HCT116 (cell line): ENCODE measurements around the gene TRH. TPM values are rescaled to one million over a fixed set of nuclear protein-coding genes. Genes with fewer than 3 reads are reported as not detected.

Experiments
- ATAC-seq: fragments of 200-7000 bp; cut with Tn5 transposase; 2 replicates; pipeline ENCODE4 v1.9.1; 2020; ENCODE audit warnings: mild to moderate bottlenecking, moderate library complexity
- BruUV-seq: library from RNA; stranded (reverse); fragments of 400-500 nt; replicated peaks from 2 replicates; lab custom pipeline; 2021; lab: Mats Ljungman, UMichigan
- CTCF ChIA-PET: fragments of 300-600 bp; sonication (Branson Sonifier 250); formaldehyde crosslinking; loops from one replicate; lab custom pipeline; 2021; ENCODE audit warnings: antibody characterized with exemption; lab: Charles Lee
- POLR2A ChIA-PET: fragments of 300-600, 350-600 bp; sonication (Branson Sonifier 250); formaldehyde crosslinking; loops from one replicate; lab custom pipeline; 2021; ENCODE audit warnings: antibody characterized with exemption; lab: Charles Lee
- RAD21 ChIA-PET, 2 experiments: fragments of 300-600 bp; sonication (Branson Sonifier 250); formaldehyde crosslinking; loops; one replicate each; lab custom pipeline; 2023; ENCODE audit warnings: low total read pairs in 2 of 2; ENCODE audit not compliant: uncharacterized antibody in 2 of 2, unreplicated experiment in 2 of 2, low non-redundant PET in 1 of 2; lab: Charles Lee
- DNase-seq: peaks from one replicate; pipeline ENCODE4 v3.0.0-alpha.2; 2010; ENCODE audit warnings: low read depth, low spot score
- H2AFZ ChIP-seq: fragments of 200-600 bp; shearing (Covaris generic), sonication (generic); 2 replicates; pipeline ENCODE4 v1.6.1; 2017; ENCODE audit warnings: low read depth, mixed run types, mixed read lengths, antibody characterized with exemption, low read length; ENCODE audit not compliant: poor library complexity, severe bottlenecking
- H3K27ac ChIP-seq: 2 replicates; pipeline ENCODE4 v1.5.1; 2012; ENCODE audit warnings: low read depth, low read length
- H3K27me3 ChIP-seq: fragments of 200-600 bp; sonication (generic); 2 replicates; pipeline ENCODE4 v1.6.1; 2016; ENCODE audit warnings: mixed run types, low read length, mixed read lengths; ENCODE audit not compliant: insufficient read depth
- H3K36me3 ChIP-seq, 2 experiments: fragments of 200-500 bp in 1 of 2; fragments of 200-600 bp in 1 of 2; sonication (Bioruptor generic) in 1 of 2; sonication (generic) in 1 of 2; 2 replicates each; pipeline versions ENCODE4 v1.5.1 to v1.6.1; 2014 to 2016; ENCODE audit warnings: low read length in 2 of 2, inconsistent platforms in 1 of 2, mixed read lengths in 1 of 2, mixed run types in 1 of 2; ENCODE audit not compliant: insufficient read depth in 2 of 2, control insufficient read depth in 1 of 2
- H3K4me1 ChIP-seq, 2 experiments: fragments of 200-600 bp in 1 of 2; sonication (generic) in 1 of 2; 2 replicates each; pipeline versions ENCODE4 v1.5.1 to v1.6.1; 2012 to 2017; ENCODE audit warnings: low read length in 2 of 2, inconsistent platforms in 1 of 2, mild to moderate bottlenecking in 1 of 2, mixed read lengths in 1 of 2, mixed run types in 1 of 2, moderate library complexity in 1 of 2; ENCODE audit not compliant: insufficient read depth in 2 of 2, control insufficient read depth in 1 of 2
- H3K4me2 ChIP-seq: fragments of 200-600 bp; sonication (generic); 2 replicates; pipeline ENCODE4 v1.6.1; 2017; ENCODE audit warnings: mixed run types, low read length, mixed read lengths
- H3K4me3 ChIP-seq, 2 experiments: fragments of 200-600 bp in 1 of 2; sonication (generic) in 1 of 2; replicated peaks in 1 of 2; 2 replicates each; pipeline ENCODE4 v1.5.1; 2011 to 2016; ENCODE audit warnings: low read length in 2 of 2, control low read depth in 1 of 2, low read depth in 1 of 2, mild to moderate bottlenecking in 1 of 2, mixed read lengths in 1 of 2, mixed run types in 1 of 2
- H3K79me2 ChIP-seq: fragments of 200-600 bp; sonication (generic); 2 replicates; pipeline ENCODE4 v1.6.1; 2017; ENCODE audit warnings: mild to moderate bottlenecking, mixed run types, low read length, moderate library complexity, mixed read lengths; ENCODE audit not compliant: insufficient read depth
- H3K9ac ChIP-seq: fragments of 200-600 bp; sonication (generic); 2 replicates; pipeline ENCODE4 v1.6.1; 2016; ENCODE audit warnings: low read length, mixed read lengths
- H3K9me2 ChIP-seq: fragments of 200-600 bp; sonication (generic), shearing (Covaris generic); 2 replicates; pipeline ENCODE4 v1.6.1; 2017; ENCODE audit warnings: mixed run types, mild to moderate bottlenecking, moderate library complexity; ENCODE audit not compliant: insufficient read depth
- H3K9me3 ChIP-seq, 2 experiments: fragments of 200-500 bp in 1 of 2; fragments of 200-600 bp in 1 of 2; sonication (Bioruptor generic) in 1 of 2; sonication (generic) in 1 of 2; 2 replicates each; pipeline ENCODE4 v1.6.1; 2014 to 2017; ENCODE audit warnings: low read length in 2 of 2, mixed read lengths in 2 of 2, inconsistent platforms in 1 of 2, low read depth in 1 of 2, mild to moderate bottlenecking in 1 of 2, mixed run types in 1 of 2, moderate library complexity in 1 of 2; ENCODE audit not compliant: control insufficient read depth in 1 of 2, insufficient read depth in 1 of 2
- H4K20me1 ChIP-seq: fragments of 200-600 bp; sonication (generic), shearing (Covaris generic); 2 replicates; pipeline ENCODE4 v1.6.1; 2017; ENCODE audit warnings: mixed run types, mild to moderate bottlenecking, moderate library complexity; ENCODE audit not compliant: insufficient read depth
- ATF3 ChIP-seq: IDR thresholded peaks from 2 replicates; pipeline ENCODE4 v1.6.1; 2012
- EGR1 ChIP-seq: IDR thresholded peaks from 2 replicates; pipeline ENCODE4 v1.6.1; 2012; ENCODE audit warnings: low read depth
- ELF1 ChIP-seq: IDR thresholded peaks from 2 replicates; pipeline ENCODE4 v1.6.1; 2012; ENCODE audit warnings: low read depth, borderline replicate concordance
- EZH2 ChIP-seq: fragments of 200-600 bp; sonication (generic); IDR thresholded peaks from 2 replicates; pipeline ENCODE4 v1.6.1; 2017; ENCODE audit warnings: antibody characterized with exemption, mixed run types
- EZH2phosphoT487 ChIP-seq: fragments of 200-600 bp; IDR thresholded peaks from 2 replicates; pipeline ENCODE4 v1.6.1; 2018; ENCODE audit warnings: antibody characterized with exemption, borderline replicate concordance
- FOSL1 ChIP-seq: IDR thresholded peaks from 2 replicates; pipeline ENCODE4 v1.6.1; 2012; ENCODE audit warnings: low read depth
- MAX ChIP-seq: IDR thresholded peaks from 2 replicates; pipeline ENCODE4 v1.6.1; 2012
- POLR2AphosphoS5 ChIP-seq: IDR thresholded peaks from 2 replicates; pipeline ENCODE4 v1.6.1; 2011; ENCODE audit warnings: mild to moderate bottlenecking, low read depth, low read length, moderate library complexity
- RAD21 ChIP-seq: IDR thresholded peaks from 2 replicates; pipeline ENCODE4 v1.6.1; 2012; ENCODE audit warnings: low read depth, mild to moderate bottlenecking
- REST ChIP-seq: IDR thresholded peaks from 2 replicates; pipeline ENCODE4 v1.6.1; 2012; ENCODE audit warnings: low read depth
- SIN3A ChIP-seq: IDR thresholded peaks from 2 replicates; pipeline ENCODE4 v1.6.1; 2012; ENCODE audit warnings: low read depth
- SP1 ChIP-seq: IDR thresholded peaks from 2 replicates; pipeline ENCODE4 v1.6.1; 2012; ENCODE audit warnings: low read depth
- intact Hi-C: fragments of 100-400 bp; cut with micrococcal nuclease; formaldehyde crosslinking; loops from 2 replicates; pipeline ENCODE4 v1.10.0; 2022
- total RNA-seq: library from RNA; stranded (reverse); gene quantifications from one replicate; pipeline ENCODE4 v1.2.1, GENCODE V29; 2021; ENCODE audit not compliant: unreplicated experiment

Gene TRH
- total RNA-seq, 1 experiment from 2014 or later, result not detected

- H3K27me3 ChIP-seq, result no peaks in the 10 kb centered on the region
- no peaks in the 10 kb centered on the region for H3K9me2 ChIP-seq
- H3K4me3 ChIP-seq, result no peak overlapping the region
- H3K36me3 ChIP-seq, result no peaks in the 10 kb centered on the region
- H3K9ac ChIP-seq, result no peak overlapping the region
- intact Hi-C loops, result no loop called here
- no peak for TF ChIP-seq ATF3
- no peak for TF ChIP-seq EZH2
- no peak for TF ChIP-seq SP1
- TF ChIP-seq POLR2AphosphoS5, result no peak
- no peak for TF ChIP-seq EGR1
- no peak for TF ChIP-seq EZH2phosphoT487
- TF ChIP-seq REST, result no peak
- TF ChIP-seq SIN3A, result no peak
- no peak for TF ChIP-seq FOSL1
- no peak for TF ChIP-seq MAX
- TF ChIP-seq ELF1, result no peak
- no peak for TF ChIP-seq RAD21
- DNase-seq (no peak), ATAC-seq (no peak)
- H3K27ac ChIP-seq, result no peak overlapping the region
- no TSS peak for BruUV-seq
- H3K79me2 ChIP-seq, result no peaks in the 10 kb centered on the region
- H4K20me1 ChIP-seq, result no peaks in the 10 kb centered on the region
- RAD21 ChIA-PET, result no interaction called here
- POLR2A ChIA-PET, result no interaction called here
- H3K4me2 ChIP-seq, result no peak overlapping the region
- H3K9me3 ChIP-seq, result no peaks in the 10 kb centered on the region
- H3K4me1 ChIP-seq, result no peaks in the 10 kb centered on the region
- CTCF ChIA-PET, result interaction anchor here (1.1 kb wide), 1 partner anchor 41 kb away, joined by 3 read pairs; no protein-coding TSS in a partner anchor
- H2AFZ ChIP-seq, result no peak overlapping the region
Measured at GRCh38 chr3:129983561-129983960, 9.0 kb downstream of the TRH start.
